Panc1 (cell line): ENCODE measurements around the gene DIP2C. TPM values are rescaled to one million over a fixed set of nuclear protein-coding genes. Genes with fewer than 3 reads are reported as not detected.

Source experiments
- ATAC-seq: fragments of 200-7000 bp; cut with Tn5 transposase; 2 replicates; pipeline ENCODE4 v1.9.1; 2020; ENCODE audit warnings: mild to moderate bottlenecking, moderate library complexity
- BruUV-seq: library from RNA; stranded (reverse); fragments of 400-500 nt; replicated peaks from 2 replicates; lab custom pipeline; 2021; lab: Mats Ljungman, UMichigan
- CTCF ChIA-PET: fragments of 300-600 bp; sonication (Branson Sonifier 250); formaldehyde crosslinking; loops from one replicate; lab custom pipeline; 2022; ENCODE audit warnings: antibody characterized with exemption; lab: Charles Lee
- POLR2A ChIA-PET: fragments of 300-600 bp; sonication (Branson Sonifier 250); formaldehyde crosslinking; loops from one replicate; lab custom pipeline; 2022; ENCODE audit warnings: antibody characterized with exemption; lab: Charles Lee
- DNase-seq: peaks from one replicate; pipeline ENCODE4 v3.0.0-alpha.2; 2010; ENCODE audit warnings: low read depth, low spot score
- H3K27ac ChIP-seq: 2 replicates; pipeline ENCODE4 v1.5.1; 2011; ENCODE audit warnings: mild to moderate bottlenecking, low read length, inconsistent platforms
- H3K27me3 ChIP-seq: fragments of 200-500 bp; sonication (Bioruptor generic); 2 replicates; pipeline ENCODE4 v1.6.0; 2014; ENCODE audit warnings: low read length, inconsistent platforms; ENCODE audit not compliant: control insufficient read depth, insufficient read depth
- H3K36me3 ChIP-seq: fragments of 200-500 bp; sonication (Bioruptor generic); 2 replicates; pipeline ENCODE4 v1.5.1; 2014; ENCODE audit warnings: inconsistent platforms, mild to moderate bottlenecking, low read length, moderate library complexity; ENCODE audit not compliant: control insufficient read depth, insufficient read depth
- H3K4me1 ChIP-seq: 2 replicates; pipeline ENCODE4 v1.5.1; 2011; ENCODE audit warnings: inconsistent platforms, mild to moderate bottlenecking, low read length, moderate library complexity; ENCODE audit not compliant: control insufficient read depth, insufficient read depth
- H3K4me3 ChIP-seq, 2 experiments: 2 replicates each; pipeline ENCODE4 v1.5.1; 2011 to 2012; ENCODE audit warnings: low read depth in 2 of 2, low read length in 2 of 2, mild to moderate bottlenecking in 2 of 2, inconsistent platforms in 1 of 2, moderate library complexity in 1 of 2
- H3K9me3 ChIP-seq: fragments of 200-500 bp; sonication (Bioruptor generic); 2 replicates; pipeline ENCODE4 v1.5.1; 2014; ENCODE audit warnings: low read depth, mild to moderate bottlenecking, inconsistent platforms, low read length, moderate library complexity; ENCODE audit not compliant: control insufficient read depth, insufficient read depth
- CTCF ChIP-seq: fragments of 450-650 bp; IDR thresholded peaks from 2 replicates; pipeline ENCODE4 v1.5.1; 2017; ENCODE audit warnings: mild to moderate bottlenecking
- POLR2AphosphoS5 ChIP-seq: IDR thresholded peaks from 2 replicates; pipeline ENCODE4 v1.6.1; 2012; ENCODE audit warnings: mild to moderate bottlenecking, low read depth, low read length, moderate library complexity
- REST ChIP-seq, 2 experiments: IDR thresholded peaks; 2 replicates each; pipeline ENCODE4 v1.6.1; 2011 to 2012; ENCODE audit warnings: low read depth in 2 of 2, control low read depth in 1 of 2, low read length in 1 of 2, mild to moderate bottlenecking in 1 of 2, moderate library complexity in 1 of 2; ENCODE audit not compliant: insufficient read depth in 1 of 2
- SIN3A ChIP-seq: IDR thresholded peaks from 2 replicates; pipeline ENCODE4 v1.6.1; 2012; ENCODE audit warnings: low read depth, mild to moderate bottlenecking, low read length, moderate library complexity, borderline replicate concordance; ENCODE audit not compliant: insufficient read depth
- TCF7L2 ChIP-seq: IDR thresholded peaks from 2 replicates; pipeline ENCODE4 v1.6.1; 2011; ENCODE audit warnings: mild to moderate bottlenecking, low read depth, low read length, inconsistent platforms
- in situ Hi-C: cut with HindIII; loops from 2 replicates; pipeline ENCODE4 v1.10.0; 2016; ENCODE audit warnings: low sequenced_read_pairs, low pct_unique_long_range_greater_than_20kb
- intact Hi-C: fragments of 100-400 bp; cut with micrococcal nuclease; formaldehyde crosslinking; loops from one replicate; pipeline ENCODE4 v1.10.0; 2022; ENCODE audit not compliant: unreplicated experiment
- total RNA-seq: library from RNA; stranded (reverse); gene quantifications from one replicate; pipeline ENCODE4 v1.2.1, GENCODE V29; 2021; ENCODE audit not compliant: unreplicated experiment

DIP2C gene
- total RNA-seq, 1 experiment from 2014 or later, result 13.2 TPM

GRCh38 chr10:588246-589165, 101.0 kb downstream of the DIP2C start:
- CTCF ChIA-PET, result no interaction called here
- Histone ChIP-seq H3K27me3 (no peaks in the 10 kb centered on the region), H3K4me1 (no peaks in the 10 kb centered on the region), H3K4me3 (no peak overlapping the region), H3K9me3 (no peaks in the 10 kb centered on the region), H3K27ac (no peak overlapping the region), H3K36me3 (no peaks in the 10 kb centered on the region)
- BruUV-seq, result no TSS peak
- in situ Hi-C loops, result no loop called here
- intact Hi-C loops, result no loop called here
- TF ChIP-seq POLR2AphosphoS5 (no peak), TCF7L2 (no peak), REST (IDR thresholded peaks at IDR 0.05; ENCODE audit: insufficient read depth in 1 of 2, low read depth in 2 of 2, low read length in 1 of 2) (no peak), SIN3A (no peak), CTCF (no peak)
- POLR2A ChIA-PET, result no interaction called here
- peak; percentile 63 for ATAC-seq
- DNase-seq, result no peak

GRCh38 chr10:586716-587115, 102.8 kb downstream of the DIP2C start:
- no peaks in the 10 kb centered on the region for H3K4me1 ChIP-seq
- no peaks in the 10 kb centered on the region for H3K27me3 ChIP-seq
- intact Hi-C loops, result no loop called here
- no peak for DNase-seq
- POLR2A ChIA-PET, result no interaction called here
- H3K27ac ChIP-seq, result no peak overlapping the region
- H3K4me3 ChIP-seq, result no peak overlapping the region
- no peak for TF ChIP-seq SIN3A
- no peak for TF ChIP-seq REST (IDR thresholded peaks at IDR 0.05; ENCODE audit: insufficient read depth in 1 of 2, low read depth in 2 of 2, low read length in 1 of 2)
- no peak for TF ChIP-seq CTCF
- no peak for TF ChIP-seq TCF7L2
- TF ChIP-seq POLR2AphosphoS5, result no peak
- BruUV-seq, result no TSS peak
- no peak for ATAC-seq
- no peaks in the 10 kb centered on the region for H3K9me3 ChIP-seq
- no peaks in the 10 kb centered on the region for H3K36me3 ChIP-seq
- in situ Hi-C loops, result no loop called here
- CTCF ChIA-PET, result no interaction called here
